HFFc6 (cell line): ENCODE data around the gene MACROH2A1. TPM values are rescaled to one million over a fixed set of nuclear protein-coding genes. Genes with fewer than 3 reads are reported as not detected.
A peak's percentile ranks its signal among the peaks of the same experiment; 100 is the strongest.

Experiments used
- DNase-seq: peaks from one replicate; pipeline ENCODE4 v3.0.0-alpha.2; 2018
- H3K27ac Mint-ChIP-seq: 2 replicates; pipeline ENCODE4 v1.8.0; 2020; ENCODE audit warnings: mild to moderate bottlenecking, mixed read lengths
- H3K27me3 Mint-ChIP-seq: 2 replicates; pipeline ENCODE4 v1.8.0; 2021; ENCODE audit warnings: mild to moderate bottlenecking, moderate library complexity, mixed read lengths; ENCODE audit not compliant: insufficient read depth
- H3K36me3 Mint-ChIP-seq: 2 replicates; pipeline ENCODE4 v1.8.0; 2021; ENCODE audit warnings: low read depth, mixed read lengths
- H3K4me1 Mint-ChIP-seq: 2 replicates; pipeline ENCODE4 v1.8.0; 2020; ENCODE audit warnings: low read depth, mixed read lengths
- H3K4me3 Mint-ChIP-seq: 2 replicates; pipeline ENCODE4 v1.8.0; 2020; ENCODE audit warnings: mild to moderate bottlenecking, moderate library complexity, mixed read lengths
- H3K9me3 Mint-ChIP-seq: 2 replicates; pipeline ENCODE4 v1.8.0; 2020; ENCODE audit warnings: mild to moderate bottlenecking, mixed read lengths
- CTCF ChIP-seq: fragments of 200-600 bp; sonication (generic); IDR thresholded peaks from 2 replicates; pipeline ENCODE4 v1.5.0; 2021; ENCODE audit warnings: antibody characterized with exemption, mild to moderate bottlenecking
- total RNA-seq, 6 experiments: library from RNA; stranded (reverse); fragmentation: NEBNext Ultra II Directional; extraction: Animal tissue kit (Norgen Biotek cat#: 25700); gene quantifications; 2 replicates in 1 of 6; 3 replicates in 5 of 6; pipeline ENCODE4 v1.2.3, GENCODE V29; 2021

The MACROH2A1 gene
- total RNA-seq, 6 experiments from 2014 or later: 116 to 144 (median 127) TPM

- DNase-seq: peak; percentile 88
- H3K4me1 Mint-ChIP-seq: peaks cover 97% of the 10 kb centered on the region
- H3K9me3 Mint-ChIP-seq: no peaks in the 10 kb centered on the region
- TF ChIP-seq CTCF: peak; percentile 33; the same call in 1 of the 2 replicates
- H3K36me3 Mint-ChIP-seq: peaks cover 50% of the 10 kb centered on the region
- peak overlapping the region; percentile 70 for H3K4me3 Mint-ChIP-seq
- H3K27me3 Mint-ChIP-seq: peaks cover 4% of the 10 kb centered on the region; the same call in 1 of the 2 replicates
- H3K27ac Mint-ChIP-seq: peak overlapping the region; percentile 91
These were observed 7.7 kb downstream of the MACROH2A1 start for GRCh38 chr5:135391116-135391868.

DNA sequence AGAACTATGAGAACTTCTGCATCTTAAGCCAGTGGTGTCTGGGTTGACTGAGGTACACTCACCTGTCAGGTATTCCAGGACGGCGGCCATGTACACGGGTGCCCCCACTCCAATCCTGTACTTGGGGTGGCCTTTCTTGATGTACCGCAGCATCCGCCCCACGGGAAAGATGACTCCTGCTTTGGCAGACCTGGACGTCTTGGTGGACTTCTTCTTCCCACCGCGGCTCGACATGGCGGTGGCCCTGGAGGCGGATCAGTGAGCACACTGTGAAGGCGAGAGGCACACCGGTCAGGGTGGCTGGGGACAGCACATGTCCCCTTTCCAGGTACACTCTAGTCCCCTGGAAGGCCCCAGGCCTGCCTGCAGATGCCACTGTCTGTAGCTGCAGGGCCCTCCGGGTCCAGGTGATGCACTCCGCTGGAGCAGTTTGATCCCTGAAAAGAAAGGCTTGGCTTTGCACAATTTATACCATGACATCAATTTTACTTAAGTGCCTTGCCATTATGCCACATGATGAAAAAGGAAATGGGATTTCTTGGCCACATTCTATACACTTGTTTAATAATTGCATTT is 10.1 kb downstream of the MACROH2A1 start:
- Mint-ChIP-seq H3K4me3 (no peak overlapping the region), H3K4me1 (peaks cover 96% of the 10 kb centered on the region), H3K27me3 (peaks cover 4% of the 10 kb centered on the region), H3K36me3 (peaks cover 66% of the 10 kb centered on the region), H3K9me3 (no peaks in the 10 kb centered on the region), H3K27ac (peak overlapping the region; percentile 91; the same call in 1 of the 2 replicates)
- no peak for DNase-seq
- TF ChIP-seq CTCF: no peak

- Mint-ChIP-seq H3K4me3 (peak overlapping the region; percentile 27; the same call in 1 of the 2 replicates), H3K27me3 (no peaks in the 10 kb centered on the region; the same call in 1 of the 2 replicates), H3K27ac (peak overlapping the region; percentile 89), H3K36me3 (peaks cover 62% of the 10 kb centered on the region), H3K9me3 (no peaks in the 10 kb centered on the region), H3K4me1 (peaks cover 91% of the 10 kb centered on the region)
- no peak for DNase-seq
- no peak for TF ChIP-seq CTCF
These were observed 11.4 kb downstream of the MACROH2A1 start for GRCh38 chr5:135387629-135387960.

DNA sequence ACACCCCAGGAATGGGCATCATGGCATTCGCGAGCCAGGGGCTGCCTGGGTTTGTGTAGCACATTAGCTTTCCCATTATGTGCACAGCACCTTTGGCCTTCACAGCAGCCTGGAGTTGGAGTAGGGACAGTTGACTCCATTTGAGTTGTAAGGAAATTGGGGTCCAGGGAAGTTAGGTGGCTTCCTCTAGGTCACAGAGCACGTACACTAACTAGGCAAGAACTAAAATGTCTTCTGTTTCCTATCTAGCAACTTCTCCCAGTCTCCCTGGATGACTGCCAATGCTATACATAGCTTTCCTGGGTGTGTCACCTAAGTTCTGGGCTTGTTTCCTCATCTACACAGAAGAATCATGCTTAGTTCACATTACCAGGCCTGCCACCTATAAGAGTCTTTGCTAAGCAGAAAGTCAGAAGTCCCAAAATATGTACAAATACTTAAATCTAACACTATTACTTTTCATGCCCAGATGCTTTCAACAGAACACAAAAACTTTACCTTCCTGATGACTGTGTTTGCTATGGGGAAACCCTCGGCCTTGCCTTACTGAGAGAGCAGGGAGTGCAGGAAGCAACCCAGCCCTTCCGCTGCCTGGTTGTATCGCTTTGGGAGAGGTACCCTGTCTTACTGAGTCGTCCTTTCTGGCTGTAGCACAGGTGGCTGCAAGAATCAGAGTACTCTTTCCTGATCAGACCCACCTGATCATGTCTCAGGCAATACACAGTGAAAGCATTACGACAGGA is 12.0 kb downstream of the MACROH2A1 start:
- Mint-ChIP-seq H3K27me3 (no peaks in the 10 kb centered on the region; the same call in 1 of the 2 replicates), H3K9me3 (no peaks in the 10 kb centered on the region), H3K27ac (peak overlapping the region; percentile 89), H3K4me1 (peaks cover 90% of the 10 kb centered on the region), H3K4me3 (peak overlapping the region; percentile 27), H3K36me3 (peaks cover 64% of the 10 kb centered on the region)
- peak; percentile 91 for DNase-seq
- TF ChIP-seq CTCF: no peak

DNA sequence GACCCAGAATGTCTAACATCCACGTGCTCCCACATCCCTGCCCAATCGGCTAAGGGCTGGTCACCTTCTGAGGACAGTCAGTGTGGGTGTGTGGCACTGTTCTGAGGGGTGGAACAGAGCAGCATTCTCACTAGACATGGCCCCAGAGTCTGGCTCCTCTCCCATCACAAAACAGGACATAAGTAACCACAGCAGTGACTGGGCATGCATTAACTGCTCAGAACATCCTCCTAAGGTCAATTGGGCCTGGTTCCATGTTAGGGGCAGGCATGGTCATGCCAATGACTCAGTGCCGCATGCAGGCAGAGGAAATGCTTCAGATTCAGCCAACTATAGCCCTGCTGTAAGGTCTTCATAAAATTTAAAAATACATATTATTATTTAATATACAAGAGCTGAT is 12.9 kb downstream of the MACROH2A1 start:
- H3K9me3 Mint-ChIP-seq: no peaks in the 10 kb centered on the region
- peaks cover 74% of the 10 kb centered on the region for H3K36me3 Mint-ChIP-seq
- peak overlapping the region; percentile 57 for H3K4me3 Mint-ChIP-seq
- H3K4me1 Mint-ChIP-seq: peaks cover 83% of the 10 kb centered on the region
- H3K27ac Mint-ChIP-seq: peak overlapping the region; percentile 89
- TF ChIP-seq CTCF: no peak
- no peaks in the 10 kb centered on the region; the same call in 1 of the 2 replicates for H3K27me3 Mint-ChIP-seq
- peak; percentile 60 for DNase-seq
